ENCODE results near the gene EAF2. TPM values are rescaled to one million over a fixed set of nuclear protein-coding genes. Genes with fewer than 3 reads are reported as not detected.

The EAF2 gene
- total and polyA plus RNA-seq, 4 donors = 4.8 to 16.5 (median 9.8) TPM

DNA sequence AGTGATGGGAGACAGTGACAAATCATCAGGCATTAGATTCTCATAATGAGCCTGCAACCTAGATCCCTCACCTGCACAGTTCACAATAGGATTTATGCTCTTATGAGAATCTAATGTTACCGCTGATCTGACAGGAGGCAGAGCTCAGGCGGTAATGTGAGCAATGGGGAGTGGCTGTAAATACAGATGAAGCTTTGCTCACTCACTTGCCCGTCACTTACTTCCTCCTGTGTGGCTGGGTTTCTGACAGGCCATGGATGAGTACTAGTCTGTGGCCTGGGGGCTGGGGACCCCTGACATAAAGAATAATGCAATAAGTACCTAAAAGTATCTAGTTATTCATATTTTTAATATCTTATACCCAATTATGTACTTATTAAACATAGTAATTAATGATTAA lies 15.8 kb upstream of the EAF2 start:
- Histone ChIP-seq H3K36me3 (ENCODE audit: control insufficient read depth in 4 of 4, insufficient read depth in 4 of 4, low read length in 4 of 4) (peaks cover 12 to 45% (median 23%) of the 10 kb centered on the region in 4 donors), H3K27me3 (ENCODE audit: control insufficient read depth in 3 of 3, insufficient read depth in 3 of 3, low read length in 2 of 3) (no peaks in the 10 kb centered on the region), H3K9me3 (ENCODE audit: control insufficient read depth in 4 of 4, insufficient read depth in 3 of 4, low read length in 3 of 4) (peaks cover 0 to 3% (median 0%) of the 10 kb centered on the region in 4 donors), H3K4me3 (no peak overlapping the region), H3K9ac (ENCODE audit: insufficient read depth in 1 of 2, low read length in 2 of 2) (no peak overlapping the region), H3K27ac (ENCODE audit: low read depth in 1 of 2, low read length in 1 of 2) (no peak overlapping the region), H3K4me1 (ENCODE audit: control insufficient read depth in 5 of 5, insufficient read depth in 5 of 5, low read length in 5 of 5) (no peaks in the 10 kb centered on the region)
- TF ChIP-seq CTCF (IDR thresholded peaks at IDR 0.05; ENCODE audit: control extremely low read depth, extremely low read depth) = no peak
- DNase-seq (no peak), ATAC-seq (ENCODE audit: insufficient read depth, low FRiP score) (no peak)
- 83 to 91% methylated on average over 3 of the region's 3 CpGs for WGBS, 2 donors

DNA sequence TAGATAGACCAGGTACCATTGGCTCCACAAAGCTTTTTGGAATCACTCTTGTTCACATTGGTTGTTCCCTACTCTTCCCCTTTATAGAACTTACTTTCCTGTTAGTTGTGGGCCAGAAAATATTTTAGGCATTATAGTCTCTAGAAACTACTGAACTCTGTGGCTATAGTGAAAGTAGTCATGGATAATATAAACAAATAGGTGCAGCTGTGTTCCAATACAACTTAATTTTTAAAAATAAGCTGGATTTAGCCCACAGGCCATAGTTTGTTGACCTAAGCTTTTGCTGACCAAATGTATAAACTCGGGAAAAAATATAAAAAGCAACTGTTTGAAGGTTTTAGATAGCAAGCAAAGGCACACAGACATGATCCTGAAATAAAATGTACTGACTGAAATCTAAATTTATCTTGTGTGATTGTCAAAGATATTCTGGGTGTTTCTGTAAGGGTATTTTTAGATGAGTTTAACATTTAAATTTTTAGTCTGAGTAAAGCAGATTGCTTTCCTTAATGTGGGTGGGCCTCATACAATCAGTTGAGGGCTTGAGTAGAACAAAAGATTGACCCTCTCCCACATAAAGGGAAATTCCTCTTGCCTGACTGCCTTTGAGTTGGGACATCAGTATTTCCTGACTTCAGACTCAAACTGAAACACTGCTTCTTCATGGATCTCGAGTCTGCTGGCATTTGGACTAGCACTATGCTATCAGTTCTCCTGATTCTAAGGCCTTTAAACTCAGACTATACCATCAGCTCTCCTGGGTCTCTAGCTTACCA lies 13.4 kb upstream of the EAF2 start:
- H3K36me3 ChIP-seq (ENCODE audit: control insufficient read depth in 4 of 4, insufficient read depth in 4 of 4, low read length in 4 of 4) = peaks cover 12 to 60% (median 34%) of the 10 kb centered on the region in 4 donors
- 94 to 97% methylated on average over 2 of the region's 2 CpGs for WGBS, 2 donors
- no peak overlapping the region for H3K27ac ChIP-seq (ENCODE audit: low read depth in 1 of 2, low read length in 1 of 2)
- ATAC-seq (ENCODE audit: insufficient read depth, low FRiP score) (no peak), DNase-seq (no peak)
- no peak overlapping the region for H3K4me3 ChIP-seq
- H3K9me3 ChIP-seq (ENCODE audit: control insufficient read depth in 4 of 4, insufficient read depth in 3 of 4, low read length in 3 of 4) = peaks cover 0 to 3% (median 0%) of the 10 kb centered on the region in 4 donors
- H3K27me3 ChIP-seq (ENCODE audit: control insufficient read depth in 3 of 3, insufficient read depth in 3 of 3, low read length in 2 of 3) = no peaks in the 10 kb centered on the region
- no peak overlapping the region for H3K9ac ChIP-seq (ENCODE audit: insufficient read depth in 1 of 2, low read length in 2 of 2)
- no peak for TF ChIP-seq CTCF (IDR thresholded peaks at IDR 0.05; ENCODE audit: control extremely low read depth, extremely low read depth)
- H3K4me1 ChIP-seq (ENCODE audit: control insufficient read depth in 5 of 5, insufficient read depth in 5 of 5, low read length in 5 of 5) = no peaks in the 10 kb centered on the region

GRCh38 chr3:121822973-121823372 lies 12.0 kb upstream of the EAF2 start:
- no peaks in the 10 kb centered on the region for H3K27me3 ChIP-seq (ENCODE audit: control insufficient read depth in 3 of 3, insufficient read depth in 3 of 3, low read length in 2 of 3)
- no peak for TF ChIP-seq CTCF (IDR thresholded peaks at IDR 0.05; ENCODE audit: control extremely low read depth, extremely low read depth)
- no peak for ATAC-seq (ENCODE audit: insufficient read depth, low FRiP score)
- whole genome bisulfite sequencing, 2 donors = 96 to 100% methylated on average over 1 of the region's 1 CpG
- H3K36me3 ChIP-seq (ENCODE audit: control insufficient read depth in 4 of 4, insufficient read depth in 4 of 4, low read length in 4 of 4) = peaks cover 9 to 53% (median 34%) of the 10 kb centered on the region in 4 donors
- H3K9ac ChIP-seq (ENCODE audit: insufficient read depth in 1 of 2, low read length in 2 of 2) = no peak overlapping the region
- no peak for DNase-seq
- H3K9me3 ChIP-seq (ENCODE audit: control insufficient read depth in 4 of 4, insufficient read depth in 3 of 4, low read length in 3 of 4) = peaks cover 0 to 3% (median 0%) of the 10 kb centered on the region in 4 donors
- no peak overlapping the region for H3K27ac ChIP-seq (ENCODE audit: low read depth in 1 of 2, low read length in 1 of 2)
- no peak overlapping the region for H3K4me3 ChIP-seq
- H3K4me1 ChIP-seq (ENCODE audit: control insufficient read depth in 5 of 5, insufficient read depth in 5 of 5, low read length in 5 of 5) = no peaks in the 10 kb centered on the region
